Measurements from ENCODE around the gene GCH1.

DNA sequence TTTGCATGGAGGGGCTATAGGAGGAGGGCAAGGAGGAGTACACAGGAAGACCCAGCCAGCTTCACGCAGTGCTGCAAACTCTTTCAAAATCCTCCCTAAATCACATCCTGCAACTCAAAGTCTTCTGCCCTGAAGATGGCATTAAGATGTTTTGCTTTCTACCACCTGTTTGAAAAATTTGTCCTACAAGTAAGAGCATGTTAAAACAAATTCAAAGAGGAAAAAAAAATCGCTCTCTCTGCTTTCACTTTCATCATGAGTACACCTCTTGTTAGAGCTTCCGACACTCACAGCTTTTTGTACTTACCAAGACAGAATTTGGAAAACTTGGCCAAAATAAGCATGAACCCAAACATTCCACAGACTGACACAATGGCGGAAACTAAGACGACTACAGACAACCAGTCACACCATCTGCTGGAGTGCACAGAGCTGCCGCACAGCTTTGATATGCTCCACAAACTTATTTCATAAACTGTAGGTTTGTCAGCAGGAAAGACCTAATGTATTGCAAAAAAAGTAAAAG is 21.3 kb downstream of the GCH1 start:
- TF ChIP-seq, protein P1, sequence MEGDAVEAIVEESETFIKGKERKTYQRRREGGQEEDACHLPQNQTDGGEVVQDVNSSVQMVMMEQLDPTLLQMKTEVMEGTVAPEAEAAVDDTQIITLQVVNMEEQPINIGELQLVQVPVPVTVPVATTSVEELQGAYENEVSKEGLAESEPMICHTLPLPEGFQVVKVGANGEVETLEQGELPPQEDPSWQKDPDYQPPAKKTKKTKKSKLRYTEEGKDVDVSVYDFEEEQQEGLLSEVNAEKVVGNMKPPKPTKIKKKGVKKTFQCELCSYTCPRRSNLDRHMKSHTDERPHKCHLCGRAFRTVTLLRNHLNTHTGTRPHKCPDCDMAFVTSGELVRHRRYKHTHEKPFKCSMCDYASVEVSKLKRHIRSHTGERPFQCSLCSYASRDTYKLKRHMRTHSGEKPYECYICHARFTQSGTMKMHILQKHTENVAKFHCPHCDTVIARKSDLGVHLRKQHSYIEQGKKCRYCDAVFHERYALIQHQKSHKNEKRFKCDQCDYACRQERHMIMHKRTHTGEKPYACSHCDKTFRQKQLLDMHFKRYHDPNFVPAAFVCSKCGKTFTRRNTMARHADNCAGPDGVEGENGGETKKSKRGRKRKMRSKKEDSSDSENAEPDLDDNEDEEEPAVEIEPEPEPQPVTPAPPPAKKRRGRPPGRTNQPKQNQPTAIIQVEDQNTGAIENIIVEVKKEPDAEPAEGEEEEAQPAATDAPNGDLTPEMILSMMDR (IDR thresholded peaks at IDR 0.05): no peak
- TF ChIP-seq EZH2phosphoT487 (IDR thresholded peaks at IDR 0.05): no peak
